Fibroblast of peridontal ligament (primary cell): ENCODE measurements around the gene JMJD1C.

Source experiments
- DNase-seq: peaks from one replicate; pipeline ENCODE4 v3.0.0-alpha.2; 2010; ENCODE audit errors: extremely low read depth

The JMJD1C gene

GRCh38 chr10:63133821-63134557, 331.8 kb downstream of the JMJD1C start:
- DNase-seq: peak; percentile 54

GRCh38 chr10:63133056-63133820, 332.5 kb downstream of the JMJD1C start, which contains the start of gene NRBF2:
NRBF2 (plus strand) TSS chr10:63133328; CDS start chr10:63133471, 143 bp downstream.
- peak; percentile 99 for DNase-seq

GRCh38 chr10:63132651-63133055, 333.1 kb downstream of the JMJD1C start:
- DNase-seq: no peak

- DNase-seq: no peak
Measured at GRCh38 chr10:63129888-63130287, 335.9 kb downstream of the JMJD1C start.

GRCh38 chr10:63128443-63128842, 337.3 kb downstream of the JMJD1C start:
- peak; percentile 88 for DNase-seq

- DNase-seq: no peak
Measured at GRCh38 chr10:63125459-63125858, 340.3 kb downstream of the JMJD1C start.

GRCh38 chr10:63123727-63124362, 341.9 kb downstream of the JMJD1C start:
- no peak for DNase-seq

GRCh38 chr10:63120554-63120953, 345.2 kb downstream of the JMJD1C start:
- DNase-seq: peak; percentile 100

- DNase-seq: no peak
Measured at GRCh38 chr10:63119041-63119440, 346.7 kb downstream of the JMJD1C start.
